Mesendoderm (in vitro differentiated cells): ENCODE results near the gene LIX1.

ENCODE experiments used
- DNase-seq: peaks from one replicate; pipeline ENCODE4 v3.0.0; 2013
- H2AK5ac ChIP-seq: 2 replicates; pipeline ENCODE4 v1.6.1; 2013; ENCODE audit warnings: low read length, inconsistent platforms
- H2BK120ac ChIP-seq: 2 replicates; pipeline ENCODE4 v1.6.1; 2013; ENCODE audit warnings: low read depth, mild to moderate bottlenecking, low read length, moderate library complexity, mixed read lengths
- H2BK15ac ChIP-seq: replicated peaks from 2 replicates; pipeline ENCODE4 v1.6.1; 2013; ENCODE audit warnings: low read depth, mild to moderate bottlenecking, moderate library complexity
- H2BK5ac ChIP-seq: 2 replicates; pipeline ENCODE4 v1.6.1; 2013; ENCODE audit warnings: low read length, inconsistent platforms
- H3K18ac ChIP-seq: 2 replicates; pipeline ENCODE4 v1.6.1; 2013; ENCODE audit warnings: mild to moderate bottlenecking, low read length, mixed read lengths
- H3K23ac ChIP-seq: one replicate; pipeline ENCODE4 v1.6.1; 2013; ENCODE audit warnings: low read length
- H3K27ac ChIP-seq: 2 replicates; pipeline ENCODE4 v1.5.1; 2013; ENCODE audit warnings: low read depth, mild to moderate bottlenecking, inconsistent platforms, low read length, moderate library complexity
- H3K27me3 ChIP-seq: 2 replicates; pipeline ENCODE4 v1.6.1; 2013; ENCODE audit warnings: low read length, control low read depth, mild to moderate bottlenecking, inconsistent platforms; ENCODE audit not compliant: insufficient read depth, poor library complexity
- H3K36me3 ChIP-seq: 2 replicates; pipeline ENCODE4 v1.6.1; 2013; ENCODE audit warnings: low read length, inconsistent platforms; ENCODE audit not compliant: control insufficient read depth, insufficient read depth
- H3K4ac ChIP-seq: one replicate; pipeline ENCODE4 v1.6.1; 2013; ENCODE audit warnings: low read depth, mild to moderate bottlenecking, low read length, moderate library complexity
- H3K4me1 ChIP-seq: 2 replicates; pipeline ENCODE4 v1.6.1; 2013; ENCODE audit warnings: low read depth, low read length, inconsistent platforms; ENCODE audit not compliant: control insufficient read depth
- H3K4me2 ChIP-seq: 2 replicates; pipeline ENCODE4 v1.6.1; 2013; ENCODE audit warnings: low read length
- H3K4me3 ChIP-seq: 2 replicates; pipeline ENCODE4 v1.5.1; 2013; ENCODE audit warnings: mild to moderate bottlenecking, low read length
- H3K56ac ChIP-seq: one replicate; pipeline ENCODE4 v1.6.1; 2013; ENCODE audit warnings: low read length
- H3K79me1 ChIP-seq: 2 replicates; pipeline ENCODE4 v1.6.1; 2013; ENCODE audit warnings: low read length, inconsistent platforms
- H3K79me2 ChIP-seq: 2 replicates; pipeline ENCODE4 v1.6.1; 2013; ENCODE audit warnings: mild to moderate bottlenecking, low read length; ENCODE audit not compliant: control insufficient read depth, insufficient read depth
- H3K9ac ChIP-seq: 2 replicates; pipeline ENCODE4 v1.6.1; 2013; ENCODE audit warnings: low read length, inconsistent platforms
- H4K5ac ChIP-seq: one replicate; pipeline ENCODE4 v1.6.1; 2013; ENCODE audit warnings: low read length
- H4K8ac ChIP-seq: one replicate; pipeline ENCODE4 v1.6.1; 2013; ENCODE audit warnings: low read depth, mild to moderate bottlenecking, control low read depth, low read length, moderate library complexity
- WGBS: extraction: QIAGEN DNeasy Blood & Tissue Kit; methylation state at CpG from one replicate; pipeline ENCODE4 v1.1.7; 2013; ENCODE audit warnings: low lambda C conversion rate, missing lambda C conversion rate; ENCODE audit not compliant: insufficient coverage; ENCODE audit errors: extremely low coverage; 5-methylcytosine and 5-hydroxymethylcytosine counted together

The LIX1 gene

GRCh38 chr5:97131921-97132320, 10.5 kb downstream of the LIX1 start:
- Histone ChIP-seq H3K9ac (no peak overlapping the region), H3K4ac (no peak overlapping the region), H3K56ac (no peak overlapping the region), H3K79me1 (no peaks in the 10 kb centered on the region), H3K27me3 (no peaks in the 10 kb centered on the region), H3K23ac (no peak overlapping the region), H3K4me2 (no peak overlapping the region), H3K36me3 (no peaks in the 10 kb centered on the region), H3K4me1 (peaks cover 8% of the 10 kb centered on the region), H3K4me3 (no peak overlapping the region), H2AK5ac (no peak overlapping the region), H4K8ac (no peak overlapping the region), H2BK5ac (no peak overlapping the region), H3K18ac (no peak overlapping the region), H3K79me2 (no peaks in the 10 kb centered on the region), H2BK15ac (no peak overlapping the region), H4K5ac (no peak overlapping the region), H3K27ac (no peak overlapping the region), H2BK120ac (no peak overlapping the region)
- DNase-seq, result no peak
- WGBS, result no CpG with 5 or more reads among the region's 5 CpGs

GRCh38 chr5:97131139-97131710, 11.2 kb downstream of the LIX1 start:
- Histone ChIP-seq H3K4me3 (no peak overlapping the region), H3K27me3 (no peaks in the 10 kb centered on the region), H3K4me2 (no peak overlapping the region), H3K9ac (no peak overlapping the region), H2BK15ac (no peak overlapping the region), H3K79me1 (no peaks in the 10 kb centered on the region), H3K18ac (no peak overlapping the region), H3K79me2 (no peaks in the 10 kb centered on the region), H3K27ac (no peak overlapping the region), H2AK5ac (no peak overlapping the region), H3K4ac (no peak overlapping the region), H2BK120ac (no peak overlapping the region), H4K8ac (no peak overlapping the region), H3K4me1 (peaks cover 6% of the 10 kb centered on the region), H3K36me3 (no peaks in the 10 kb centered on the region), H3K23ac (no peak overlapping the region), H4K5ac (no peak overlapping the region), H3K56ac (no peak overlapping the region), H2BK5ac (no peak overlapping the region)
- DNase-seq, result no peak

GRCh38 chr5:97127727-97128126, 14.7 kb downstream of the LIX1 start:
- no CpG with 5 or more reads among the region's 1 CpG for WGBS

DNA sequence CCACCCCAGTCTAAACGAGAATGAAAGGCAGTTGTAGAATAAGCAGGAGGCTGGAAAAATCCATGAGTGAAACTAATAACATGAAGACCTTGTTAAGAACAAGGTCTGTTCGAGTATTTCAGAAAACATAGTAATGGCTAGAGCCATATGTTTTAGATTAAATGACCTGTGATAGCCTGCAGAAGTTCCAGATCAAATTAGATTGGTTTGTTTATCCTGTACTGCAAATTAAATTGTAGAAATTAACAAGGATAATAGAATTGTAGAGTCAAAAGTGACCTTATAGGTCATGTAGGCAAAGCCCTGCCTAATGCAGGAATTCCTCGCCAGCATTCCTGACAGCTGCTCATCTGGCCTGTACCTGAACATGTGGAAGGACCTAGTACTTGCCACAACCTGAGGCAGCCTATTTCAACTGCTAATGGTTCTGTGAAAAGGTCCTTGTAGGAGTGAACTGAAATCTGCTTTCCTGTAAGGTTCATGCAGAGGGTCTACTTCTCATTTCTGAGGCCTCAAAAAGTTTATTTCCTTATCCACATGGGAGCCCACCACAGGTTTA, 17.2 kb downstream of the LIX1 start:
- no peak overlapping the region for H2BK120ac ChIP-seq
- H3K27me3 ChIP-seq, result no peaks in the 10 kb centered on the region
- H3K23ac ChIP-seq, result no peak overlapping the region
- no peak overlapping the region for H3K4me2 ChIP-seq
- H3K56ac ChIP-seq, result no peak overlapping the region
- H4K5ac ChIP-seq, result no peak overlapping the region
- no peak overlapping the region for H3K9ac ChIP-seq
- DNase-seq, result peak; percentile 44
- no peak overlapping the region for H3K4ac ChIP-seq
- H3K4me1 ChIP-seq, result no peaks in the 10 kb centered on the region
- no peaks in the 10 kb centered on the region for H3K79me1 ChIP-seq
- H4K8ac ChIP-seq, result no peak overlapping the region
- no peak overlapping the region for H3K27ac ChIP-seq
- WGBS, result no CpG with 5 or more reads among the region's 3 CpGs
- no peak overlapping the region for H3K18ac ChIP-seq
- no peak overlapping the region for H2BK5ac ChIP-seq
- no peak overlapping the region for H3K4me3 ChIP-seq
- H3K36me3 ChIP-seq, result no peaks in the 10 kb centered on the region
- no peak overlapping the region for H2BK15ac ChIP-seq
- H3K79me2 ChIP-seq, result no peaks in the 10 kb centered on the region
- no peak overlapping the region for H2AK5ac ChIP-seq

More at GRCh38 chr5:97127727-97128126, 14.7 kb downstream of the LIX1 start:
- no peak for DNase-seq
- Histone ChIP-seq H3K9ac (no peak overlapping the region), H2BK5ac (no peak overlapping the region), H3K23ac (no peak overlapping the region), H4K8ac (no peak overlapping the region), H2BK15ac (no peak overlapping the region), H2BK120ac (no peak overlapping the region), H2AK5ac (no peak overlapping the region), H3K79me2 (no peaks in the 10 kb centered on the region), H3K4me1 (no peaks in the 10 kb centered on the region), H3K27ac (no peak overlapping the region), H3K79me1 (no peaks in the 10 kb centered on the region), H3K36me3 (no peaks in the 10 kb centered on the region), H3K4ac (no peak overlapping the region), H3K56ac (no peak overlapping the region), H3K4me2 (no peak overlapping the region), H3K18ac (no peak overlapping the region), H4K5ac (no peak overlapping the region), H3K27me3 (no peaks in the 10 kb centered on the region), H3K4me3 (no peak overlapping the region)

- Histone ChIP-seq H2AK5ac (no peak overlapping the region), H3K56ac (no peak overlapping the region), H3K79me2 (no peaks in the 10 kb centered on the region), H2BK5ac (no peak overlapping the region), H3K4me2 (no peak overlapping the region), H2BK120ac (no peak overlapping the region), H4K5ac (no peak overlapping the region), H3K36me3 (no peaks in the 10 kb centered on the region), H2BK15ac (no peak overlapping the region), H3K4me1 (no peaks in the 10 kb centered on the region), H3K4ac (no peak overlapping the region), H4K8ac (no peak overlapping the region), H3K9ac (no peak overlapping the region), H3K23ac (no peak overlapping the region), H3K27me3 (no peaks in the 10 kb centered on the region), H3K18ac (no peak overlapping the region), H3K4me3 (no peak overlapping the region), H3K27ac (no peak overlapping the region), H3K79me1 (no peaks in the 10 kb centered on the region)
- no CpG with 5 or more reads among the region's 2 CpGs for WGBS
- peak; percentile 79 for DNase-seq
Observed at GRCh38 chr5:97124335-97124734, 18.1 kb downstream of the LIX1 start.

DNA sequence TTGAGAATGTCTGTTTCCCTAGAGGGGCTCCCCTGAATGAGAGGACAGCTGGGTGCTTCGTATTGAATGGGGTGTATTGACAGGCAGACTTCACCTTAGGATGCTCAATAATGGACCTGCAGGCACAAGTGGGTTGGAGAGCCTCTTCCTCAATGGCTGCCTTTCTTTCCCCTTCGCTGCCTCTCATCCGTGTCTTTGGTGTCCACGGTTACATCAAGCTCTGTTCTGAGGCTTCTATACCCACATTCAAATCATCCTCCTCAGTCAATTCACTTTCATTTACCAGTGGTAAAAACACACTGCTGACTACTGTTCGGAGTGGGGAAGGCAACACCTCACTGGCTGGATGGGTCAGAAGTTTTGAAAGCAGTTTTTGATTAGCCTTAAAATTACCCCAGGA, 20.6 kb downstream of the LIX1 start:
- Histone ChIP-seq H3K27ac (no peak overlapping the region), H2BK15ac (no peak overlapping the region), H3K18ac (no peak overlapping the region), H2BK5ac (no peak overlapping the region), H3K4me1 (no peaks in the 10 kb centered on the region), H3K79me1 (no peaks in the 10 kb centered on the region), H2BK120ac (no peak overlapping the region), H3K23ac (no peak overlapping the region), H3K4me3 (no peak overlapping the region), H3K27me3 (no peaks in the 10 kb centered on the region), H3K4me2 (no peak overlapping the region), H3K9ac (no peak overlapping the region), H3K4ac (no peak overlapping the region), H3K79me2 (no peaks in the 10 kb centered on the region), H3K36me3 (no peaks in the 10 kb centered on the region), H4K5ac (no peak overlapping the region), H2AK5ac (no peak overlapping the region), H4K8ac (no peak overlapping the region), H3K56ac (no peak overlapping the region)
- no CpG with 5 or more reads among the region's 5 CpGs for WGBS
- no peak for DNase-seq
